Keratinocyte (primary cell): Measurements from ENCODE around the gene NUP54.

Source experiments
- CTCF ChIP-seq, 3 experiments: IDR thresholded peaks in 1 of 3; conservative IDR thresholded peaks in 1 of 3; optimal IDR thresholded peaks in 1 of 3; 2 replicates in 2 of 3; 3 replicates in 1 of 3; pipeline versions ENCODE3 to v1.5.1; 2011; ENCODE audit warnings: low read length in 3 of 3, mild to moderate bottlenecking in 3 of 3, moderate library complexity in 2 of 3, control low read depth in 1 of 3, inconsistent platforms in 1 of 3; ENCODE audit not compliant: insufficient read depth in 2 of 3; ENCODE audit errors: extremely low read depth in 1 of 3
- EZH2 ChIP-seq: IDR thresholded peaks from one replicate; pipeline ENCODE4 v1.6.1; 2012; ENCODE audit warnings: inconsistent platforms, mild to moderate bottlenecking, low read length, moderate library complexity

DNA sequence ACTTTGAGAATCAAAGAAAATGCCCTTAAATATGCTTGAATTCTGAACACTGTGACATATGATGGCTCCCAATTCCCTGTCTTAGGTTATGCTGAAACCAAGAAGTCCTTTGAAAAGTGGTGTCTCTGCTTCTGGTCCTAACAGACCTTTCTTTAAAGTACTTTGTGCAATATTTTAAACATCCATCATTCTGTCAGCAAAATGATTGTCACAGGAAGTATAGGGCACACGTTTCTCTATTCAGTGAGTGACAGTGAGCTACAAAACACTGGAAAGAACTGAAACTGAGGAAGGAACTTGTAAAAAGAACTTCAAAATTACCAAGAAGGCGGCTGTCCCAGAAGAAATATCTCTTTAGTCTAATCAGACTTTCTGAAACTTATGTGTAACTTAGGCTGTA is 12.2 kb upstream of the NUP54 start:
- TF ChIP-seq EZH2 (no peak), CTCF (optimal IDR thresholded peaks at IDR 0.05 in 1 of 3, IDR thresholded peaks at IDR 0.05 in 1 of 3, conservative IDR thresholded peaks at IDR 0.05 in 1 of 3; ENCODE audit: extremely low read depth in 1 of 3, insufficient read depth in 2 of 3, low read length in 3 of 3) (no peak)
